ENCODE results near the gene LMAN2.
A peak's percentile ranks its signal among the peaks of the same experiment; 100 is the strongest.

The LMAN2 gene

DNA sequence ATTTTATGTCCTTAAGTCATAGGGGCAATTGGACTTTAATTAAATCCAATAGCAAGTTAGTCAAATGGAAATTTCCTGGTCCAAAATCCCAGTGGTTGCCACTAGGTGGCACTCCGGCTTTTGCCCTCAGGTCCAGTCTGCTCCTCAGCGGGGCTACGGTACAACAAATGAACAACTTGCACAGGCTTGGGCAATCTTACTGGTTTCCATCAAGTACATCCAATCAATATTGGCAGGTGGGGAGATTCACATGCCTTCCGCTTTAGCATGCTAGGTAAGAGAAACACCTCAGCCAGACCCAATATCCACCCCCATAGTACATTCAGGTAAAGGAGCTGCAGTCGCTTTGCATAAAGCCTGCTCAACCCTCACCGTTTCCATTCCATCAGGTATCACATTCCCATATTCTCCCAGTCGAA lies 33.5 kb downstream of the LMAN2 start:
- H3K23ac ChIP-seq (ENCODE audit: low read length in 2 of 2), result no peak overlapping the region
- no peak overlapping the region for H2BK15ac ChIP-seq (ENCODE audit: low read depth, poor library complexity, severe bottlenecking)
- peak; percentile 82 for DNase-seq
- peaks cover 4% of the 10 kb centered on the region for H3K4me1 ChIP-seq (ENCODE audit: control insufficient read depth, insufficient read depth, low read depth, low read length)
- H2BK5ac ChIP-seq (ENCODE audit: low read depth, low read length, poor library complexity, severe bottlenecking), result no peak overlapping the region
- no peak overlapping the region for H3K18ac ChIP-seq (ENCODE audit: low read depth in 1 of 2, low read length in 2 of 2)
- H3K36me3 ChIP-seq (ENCODE audit: control insufficient read depth in 1 of 2, insufficient read depth in 2 of 2, low read depth in 1 of 2, low read length in 2 of 2), result peaks cover 17 to 20% of the 10 kb centered on the region in 2 experiments
- no peak overlapping the region for H3K4ac ChIP-seq (ENCODE audit: low read depth in 1 of 2, low read length in 2 of 2)
- H3K27ac ChIP-seq (ENCODE audit: low read length, poor library complexity, severe bottlenecking), result no peak overlapping the region
- H3K4me2 ChIP-seq (ENCODE audit: low read length, poor library complexity, severe bottlenecking), result no peak overlapping the region
- no peak overlapping the region for H3K9ac ChIP-seq (ENCODE audit: low read length)
- no peaks in the 10 kb centered on the region for H3K9me3 ChIP-seq (ENCODE audit: control insufficient read depth, low read length)
- H3K14ac ChIP-seq (ENCODE audit: low read length in 2 of 2), result no peak overlapping the region
- no peak overlapping the region for H3K4me3 ChIP-seq (ENCODE audit: insufficient read depth in 1 of 2, low read depth in 1 of 2, low read length in 2 of 2)
- H3K79me1 ChIP-seq (replicated peaks; ENCODE audit: low read length, poor library complexity, severe bottlenecking), result peaks cover 26% of the 10 kb centered on the region
- no peaks in the 10 kb centered on the region for H3K27me3 ChIP-seq (ENCODE audit: control insufficient read depth in 1 of 2, insufficient read depth in 1 of 2, low read length in 2 of 2)
- H4K91ac ChIP-seq (ENCODE audit: low read length), result no peak overlapping the region
- no peak overlapping the region for H2BK12ac ChIP-seq (ENCODE audit: low read length in 2 of 2)
- 40% methylated on average over 7 of the region's 7 CpGs for WGBS
- H2AK5ac ChIP-seq (ENCODE audit: low read length, severe bottlenecking), result no peak overlapping the region
- H4K8ac ChIP-seq (ENCODE audit: low read length), result no peak overlapping the region
- H2BK120ac ChIP-seq (ENCODE audit: low read depth, low read length), result no peak overlapping the region
- H2AFZ ChIP-seq (ENCODE audit: low read depth, low read length), result no peak overlapping the region

DNA sequence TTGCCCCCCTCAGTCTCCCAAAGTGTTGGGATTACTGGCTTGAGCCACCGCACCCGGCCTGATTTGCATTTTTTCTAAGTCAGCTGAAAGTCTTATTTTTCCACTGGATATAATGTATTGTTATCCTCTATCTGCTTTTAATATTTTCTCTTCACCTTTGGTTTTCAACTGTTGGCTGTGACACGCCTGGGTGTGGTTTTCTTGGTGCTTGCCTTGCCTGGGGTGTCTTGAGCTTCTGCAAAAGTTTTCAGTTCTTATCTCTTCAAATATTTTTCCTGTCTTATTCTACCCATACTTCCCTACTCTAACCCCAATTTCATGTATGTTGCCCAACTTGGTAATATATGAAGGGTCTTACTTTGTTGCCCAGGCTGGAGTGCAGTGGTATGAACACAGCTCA lies 35.5 kb downstream of the LMAN2 start:
- Histone ChIP-seq H3K4me3 (ENCODE audit: insufficient read depth in 1 of 2, low read depth in 1 of 2, low read length in 2 of 2) (no peak overlapping the region), H2BK12ac (ENCODE audit: low read length in 2 of 2) (no peak overlapping the region), H2BK15ac (ENCODE audit: low read depth, poor library complexity, severe bottlenecking) (no peak overlapping the region), H3K4ac (ENCODE audit: low read depth in 1 of 2, low read length in 2 of 2) (no peak overlapping the region), H4K8ac (ENCODE audit: low read length) (no peak overlapping the region), H3K4me1 (ENCODE audit: control insufficient read depth, insufficient read depth, low read depth, low read length) (peaks cover 19% of the 10 kb centered on the region), H3K9me3 (ENCODE audit: control insufficient read depth, low read length) (no peaks in the 10 kb centered on the region), H2AFZ (ENCODE audit: low read depth, low read length) (no peak overlapping the region), H3K27me3 (ENCODE audit: control insufficient read depth in 1 of 2, insufficient read depth in 1 of 2, low read length in 2 of 2) (no peaks in the 10 kb centered on the region), H3K9ac (ENCODE audit: low read length) (no peak overlapping the region), H3K4me2 (ENCODE audit: low read length, poor library complexity, severe bottlenecking) (no peak overlapping the region), H3K27ac (ENCODE audit: low read length, poor library complexity, severe bottlenecking) (no peak overlapping the region), H3K23ac (ENCODE audit: low read length in 2 of 2) (no peak overlapping the region), H3K36me3 (ENCODE audit: control insufficient read depth in 1 of 2, insufficient read depth in 2 of 2, low read depth in 1 of 2, low read length in 2 of 2) (peaks cover 16 to 20% of the 10 kb centered on the region in 2 experiments), H2BK5ac (ENCODE audit: low read depth, low read length, poor library complexity, severe bottlenecking) (no peak overlapping the region), H3K18ac (ENCODE audit: low read depth in 1 of 2, low read length in 2 of 2) (no peak overlapping the region), H2BK120ac (ENCODE audit: low read depth, low read length) (no peak overlapping the region), H3K14ac (ENCODE audit: low read length in 2 of 2) (no peak overlapping the region), H3K79me1 (replicated peaks; ENCODE audit: low read length, poor library complexity, severe bottlenecking) (peaks cover 26% of the 10 kb centered on the region), H4K91ac (ENCODE audit: low read length) (no peak overlapping the region), H2AK5ac (ENCODE audit: low read length, severe bottlenecking) (no peak overlapping the region)
- no peak for DNase-seq
- WGBS, result no CpG with 5 or more reads among the region's 3 CpGs

DNA sequence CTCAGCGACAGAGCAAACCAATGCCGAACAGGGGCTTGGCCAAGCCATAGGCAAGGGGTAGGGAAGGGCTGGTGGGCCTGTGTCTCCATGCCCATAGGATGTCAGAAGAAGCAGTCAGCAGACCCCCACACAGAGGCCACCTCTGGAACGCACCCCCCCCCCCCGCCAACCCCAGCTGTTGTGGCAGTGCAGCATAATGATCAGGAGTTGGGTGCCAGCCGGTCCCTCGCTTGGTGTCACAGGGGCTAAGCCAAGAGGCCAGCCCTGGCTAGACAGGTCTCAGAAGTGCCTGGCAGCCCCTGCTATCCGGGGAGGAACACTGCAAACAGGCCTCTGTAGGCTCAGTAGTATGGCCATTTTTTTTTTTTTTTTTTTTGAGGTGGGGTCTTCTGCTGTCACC lies 36.1 kb downstream of the LMAN2 start:
- DNase-seq, result no peak
- 92% methylated on average over 7 of the region's 7 CpGs for WGBS
- H3K4me3 ChIP-seq (ENCODE audit: insufficient read depth in 1 of 2, low read depth in 1 of 2, low read length in 2 of 2), result no peak overlapping the region

DNA sequence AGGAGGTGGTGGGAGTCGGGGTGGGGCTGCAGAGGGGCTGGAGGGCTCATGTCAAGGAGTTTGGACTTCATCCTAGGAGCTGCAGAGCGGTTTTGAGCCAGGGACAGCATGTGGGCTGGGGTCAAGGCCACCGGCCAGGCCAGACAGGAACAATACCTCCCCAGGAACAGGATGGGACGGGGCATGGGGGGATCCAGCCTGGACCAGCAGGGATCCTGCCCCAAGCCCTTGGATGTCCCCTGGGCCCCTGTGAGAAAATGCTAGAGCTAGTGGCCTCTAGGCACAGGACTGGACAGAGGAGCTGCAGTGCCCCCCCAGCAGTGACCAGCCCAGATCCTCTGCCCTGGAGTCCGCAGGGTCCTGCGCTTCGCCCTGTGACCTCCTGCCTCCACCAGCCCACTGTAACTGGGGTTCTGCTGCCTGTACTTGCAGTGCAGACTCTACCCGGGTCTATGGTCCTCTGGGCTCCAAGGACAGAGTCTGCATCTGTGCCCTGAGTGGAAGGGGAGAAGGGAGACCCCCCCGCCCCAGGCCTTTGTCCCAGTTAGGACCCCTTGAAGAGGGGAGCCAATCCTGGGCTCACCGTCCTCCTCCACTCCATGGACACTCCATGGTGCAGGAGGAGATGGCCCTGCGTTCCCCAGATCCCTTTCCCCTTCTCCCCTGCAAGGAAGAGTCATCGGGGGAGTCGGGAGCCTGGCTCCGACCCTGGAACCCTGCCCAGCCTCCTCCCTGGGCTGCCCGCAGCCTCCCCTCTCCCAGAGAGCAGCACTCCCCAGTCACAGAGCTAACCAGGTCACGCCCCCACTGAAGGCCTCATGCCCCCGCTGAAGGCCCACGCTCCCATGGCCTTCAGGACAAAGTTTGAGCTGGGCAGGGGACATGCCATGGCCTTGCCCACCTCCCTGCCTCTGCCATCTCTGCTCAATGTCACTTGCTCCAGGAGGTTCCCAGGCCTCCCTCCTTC lies 36.8 kb downstream of the LMAN2 start:
- no peak for DNase-seq
- Histone ChIP-seq H3K18ac (ENCODE audit: low read depth in 1 of 2, low read length in 2 of 2) (no peak overlapping the region), H3K9me3 (ENCODE audit: control insufficient read depth, low read length) (no peaks in the 10 kb centered on the region), H2BK120ac (ENCODE audit: low read depth, low read length) (no peak overlapping the region), H2BK15ac (ENCODE audit: low read depth, poor library complexity, severe bottlenecking) (no peak overlapping the region), H3K14ac (ENCODE audit: low read length in 2 of 2) (no peak overlapping the region), H3K27me3 (ENCODE audit: control insufficient read depth in 1 of 2, insufficient read depth in 1 of 2, low read length in 2 of 2) (no peaks in the 10 kb centered on the region), H4K91ac (ENCODE audit: low read length) (no peak overlapping the region), H3K9ac (ENCODE audit: low read length) (no peak overlapping the region), H4K8ac (ENCODE audit: low read length) (no peak overlapping the region), H3K23ac (ENCODE audit: low read length in 2 of 2) (no peak overlapping the region), H2AFZ (ENCODE audit: low read depth, low read length) (no peak overlapping the region), H3K27ac (ENCODE audit: low read length, poor library complexity, severe bottlenecking) (no peak overlapping the region), H2BK5ac (ENCODE audit: low read depth, low read length, poor library complexity, severe bottlenecking) (no peak overlapping the region), H3K79me1 (replicated peaks; ENCODE audit: low read length, poor library complexity, severe bottlenecking) (peaks cover 29% of the 10 kb centered on the region), H3K4me3 (ENCODE audit: insufficient read depth in 1 of 2, low read depth in 1 of 2, low read length in 2 of 2) (no peak overlapping the region), H3K36me3 (ENCODE audit: control insufficient read depth in 1 of 2, insufficient read depth in 2 of 2, low read depth in 1 of 2, low read length in 2 of 2) (peaks cover 6 to 9% of the 10 kb centered on the region in 2 experiments), H3K4me2 (ENCODE audit: low read length, poor library complexity, severe bottlenecking) (no peak overlapping the region), H2BK12ac (ENCODE audit: low read length in 2 of 2) (no peak overlapping the region), H3K4me1 (ENCODE audit: control insufficient read depth, insufficient read depth, low read depth, low read length) (peaks cover 27% of the 10 kb centered on the region), H2AK5ac (ENCODE audit: low read length, severe bottlenecking) (no peak overlapping the region), H3K4ac (ENCODE audit: low read depth in 1 of 2, low read length in 2 of 2) (no peak overlapping the region)
- 96% methylated on average over 17 of the region's 18 CpGs for WGBS

More for the DNA sequence above, 36.1 kb downstream of the LMAN2 start:
- Histone ChIP-seq H3K79me1 (replicated peaks; ENCODE audit: low read length, poor library complexity, severe bottlenecking) (peaks cover 29% of the 10 kb centered on the region), H2AFZ (ENCODE audit: low read depth, low read length) (no peak overlapping the region), H3K9ac (ENCODE audit: low read length) (no peak overlapping the region), H4K8ac (ENCODE audit: low read length) (no peak overlapping the region), H2BK12ac (ENCODE audit: low read length in 2 of 2) (no peak overlapping the region), H2AK5ac (ENCODE audit: low read length, severe bottlenecking) (no peak overlapping the region), H3K27ac (ENCODE audit: low read length, poor library complexity, severe bottlenecking) (no peak overlapping the region), H3K23ac (ENCODE audit: low read length in 2 of 2) (no peak overlapping the region), H3K9me3 (ENCODE audit: control insufficient read depth, low read length) (no peaks in the 10 kb centered on the region), H3K27me3 (ENCODE audit: control insufficient read depth in 1 of 2, insufficient read depth in 1 of 2, low read length in 2 of 2) (no peaks in the 10 kb centered on the region), H3K14ac (ENCODE audit: low read length in 2 of 2) (no peak overlapping the region), H2BK120ac (ENCODE audit: low read depth, low read length) (no peak overlapping the region), H3K36me3 (ENCODE audit: control insufficient read depth in 1 of 2, insufficient read depth in 2 of 2, low read depth in 1 of 2, low read length in 2 of 2) (peaks cover 12 to 16% of the 10 kb centered on the region in 2 experiments), H3K4ac (ENCODE audit: low read depth in 1 of 2, low read length in 2 of 2) (no peak overlapping the region), H2BK15ac (ENCODE audit: low read depth, poor library complexity, severe bottlenecking) (no peak overlapping the region), H3K18ac (ENCODE audit: low read depth in 1 of 2, low read length in 2 of 2) (no peak overlapping the region), H2BK5ac (ENCODE audit: low read depth, low read length, poor library complexity, severe bottlenecking) (no peak overlapping the region), H4K91ac (ENCODE audit: low read length) (no peak overlapping the region), H3K4me1 (ENCODE audit: control insufficient read depth, insufficient read depth, low read depth, low read length) (peaks cover 22% of the 10 kb centered on the region), H3K4me2 (ENCODE audit: low read length, poor library complexity, severe bottlenecking) (no peak overlapping the region)
